ENCODE measurements around the gene RNF181. TPM values are rescaled to one million over a fixed set of nuclear protein-coding genes. Genes with fewer than 3 reads are reported as not detected.

RNF181 gene
- total and polyA plus RNA-seq, 2 of the 8 experiments (the other 6 are each of a cell fraction or from before 2014, with no cell fraction given), result 97.2 to 514 TPM

GRCh38 chr2:85628658-85629057 is 33.1 kb downstream of the RNF181 start (continued):
- TF ChIP-seq, protein P1, sequence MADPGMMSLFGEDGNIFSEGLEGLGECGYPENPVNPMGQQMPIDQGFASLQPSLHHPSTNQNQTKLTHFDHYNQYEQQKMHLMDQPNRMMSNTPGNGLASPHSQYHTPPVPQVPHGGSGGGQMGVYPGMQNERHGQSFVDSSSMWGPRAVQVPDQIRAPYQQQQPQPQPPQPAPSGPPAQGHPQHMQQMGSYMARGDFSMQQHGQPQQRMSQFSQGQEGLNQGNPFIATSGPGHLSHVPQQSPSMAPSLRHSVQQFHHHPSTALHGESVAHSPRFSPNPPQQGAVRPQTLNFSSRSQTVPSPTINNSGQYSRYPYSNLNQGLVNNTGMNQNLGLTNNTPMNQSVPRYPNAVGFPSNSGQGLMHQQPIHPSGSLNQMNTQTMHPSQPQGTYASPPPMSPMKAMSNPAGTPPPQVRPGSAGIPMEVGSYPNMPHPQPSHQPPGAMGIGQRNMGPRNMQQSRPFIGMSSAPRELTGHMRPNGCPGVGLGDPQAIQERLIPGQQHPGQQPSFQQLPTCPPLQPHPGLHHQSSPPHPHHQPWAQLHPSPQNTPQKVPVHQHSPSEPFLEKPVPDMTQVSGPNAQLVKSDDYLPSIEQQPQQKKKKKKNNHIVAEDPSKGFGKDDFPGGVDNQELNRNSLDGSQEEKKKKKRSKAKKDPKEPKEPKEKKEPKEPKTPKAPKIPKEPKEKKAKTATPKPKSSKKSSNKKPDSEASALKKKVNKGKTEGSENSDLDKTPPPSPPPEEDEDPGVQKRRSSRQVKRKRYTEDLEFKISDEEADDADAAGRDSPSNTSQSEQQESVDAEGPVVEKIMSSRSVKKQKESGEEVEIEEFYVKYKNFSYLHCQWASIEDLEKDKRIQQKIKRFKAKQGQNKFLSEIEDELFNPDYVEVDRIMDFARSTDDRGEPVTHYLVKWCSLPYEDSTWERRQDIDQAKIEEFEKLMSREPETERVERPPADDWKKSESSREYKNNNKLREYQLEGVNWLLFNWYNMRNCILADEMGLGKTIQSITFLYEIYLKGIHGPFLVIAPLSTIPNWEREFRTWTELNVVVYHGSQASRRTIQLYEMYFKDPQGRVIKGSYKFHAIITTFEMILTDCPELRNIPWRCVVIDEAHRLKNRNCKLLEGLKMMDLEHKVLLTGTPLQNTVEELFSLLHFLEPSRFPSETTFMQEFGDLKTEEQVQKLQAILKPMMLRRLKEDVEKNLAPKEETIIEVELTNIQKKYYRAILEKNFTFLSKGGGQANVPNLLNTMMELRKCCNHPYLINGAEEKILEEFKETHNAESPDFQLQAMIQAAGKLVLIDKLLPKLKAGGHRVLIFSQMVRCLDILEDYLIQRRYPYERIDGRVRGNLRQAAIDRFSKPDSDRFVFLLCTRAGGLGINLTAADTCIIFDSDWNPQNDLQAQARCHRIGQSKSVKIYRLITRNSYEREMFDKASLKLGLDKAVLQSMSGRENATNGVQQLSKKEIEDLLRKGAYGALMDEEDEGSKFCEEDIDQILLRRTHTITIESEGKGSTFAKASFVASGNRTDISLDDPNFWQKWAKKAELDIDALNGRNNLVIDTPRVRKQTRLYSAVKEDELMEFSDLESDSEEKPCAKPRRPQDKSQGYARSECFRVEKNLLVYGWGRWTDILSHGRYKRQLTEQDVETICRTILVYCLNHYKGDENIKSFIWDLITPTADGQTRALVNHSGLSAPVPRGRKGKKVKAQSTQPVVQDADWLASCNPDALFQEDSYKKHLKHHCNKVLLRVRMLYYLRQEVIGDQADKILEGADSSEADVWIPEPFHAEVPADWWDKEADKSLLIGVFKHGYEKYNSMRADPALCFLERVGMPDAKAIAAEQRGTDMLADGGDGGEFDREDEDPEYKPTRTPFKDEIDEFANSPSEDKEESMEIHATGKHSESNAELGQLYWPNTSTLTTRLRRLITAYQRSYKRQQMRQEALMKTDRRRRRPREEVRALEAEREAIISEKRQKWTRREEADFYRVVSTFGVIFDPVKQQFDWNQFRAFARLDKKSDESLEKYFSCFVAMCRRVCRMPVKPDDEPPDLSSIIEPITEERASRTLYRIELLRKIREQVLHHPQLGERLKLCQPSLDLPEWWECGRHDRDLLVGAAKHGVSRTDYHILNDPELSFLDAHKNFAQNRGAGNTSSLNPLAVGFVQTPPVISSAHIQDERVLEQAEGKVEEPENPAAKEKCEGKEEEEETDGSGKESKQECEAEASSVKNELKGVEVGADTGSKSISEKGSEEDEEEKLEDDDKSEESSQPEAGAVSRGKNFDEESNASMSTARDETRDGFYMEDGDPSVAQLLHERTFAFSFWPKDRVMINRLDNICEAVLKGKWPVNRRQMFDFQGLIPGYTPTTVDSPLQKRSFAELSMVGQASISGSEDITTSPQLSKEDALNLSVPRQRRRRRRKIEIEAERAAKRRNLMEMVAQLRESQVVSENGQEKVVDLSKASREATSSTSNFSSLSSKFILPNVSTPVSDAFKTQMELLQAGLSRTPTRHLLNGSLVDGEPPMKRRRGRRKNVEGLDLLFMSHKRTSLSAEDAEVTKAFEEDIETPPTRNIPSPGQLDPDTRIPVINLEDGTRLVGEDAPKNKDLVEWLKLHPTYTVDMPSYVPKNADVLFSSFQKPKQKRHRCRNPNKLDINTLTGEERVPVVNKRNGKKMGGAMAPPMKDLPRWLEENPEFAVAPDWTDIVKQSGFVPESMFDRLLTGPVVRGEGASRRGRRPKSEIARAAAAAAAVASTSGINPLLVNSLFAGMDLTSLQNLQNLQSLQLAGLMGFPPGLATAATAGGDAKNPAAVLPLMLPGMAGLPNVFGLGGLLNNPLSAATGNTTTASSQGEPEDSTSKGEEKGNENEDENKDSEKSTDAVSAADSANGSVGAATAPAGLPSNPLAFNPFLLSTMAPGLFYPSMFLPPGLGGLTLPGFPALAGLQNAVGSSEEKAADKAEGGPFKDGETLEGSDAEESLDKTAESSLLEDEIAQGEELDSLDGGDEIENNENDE (IDR thresholded peaks at IDR 0.05; ENCODE audit: insufficient replicate concordance, low read length), result no peak
- TF ChIP-seq RNF2 (IDR thresholded peaks at IDR 0.05; ENCODE audit: borderline replicate concordance, low read depth, low read length, missing control alignments, poor library complexity, severe bottlenecking), result no peak

Data from H1 (cell line).